Measurements from ENCODE around the gene NHLRC1.

- TF ChIP-seq CTCF (IDR thresholded peaks at IDR 0.05; ENCODE audit: poor library complexity, severe bottlenecking) (no peak), EP300 (conservative IDR thresholded peaks at IDR 0.05; ENCODE audit: poor library complexity, severe bottlenecking) (no peak), MXI1 (conservative IDR thresholded peaks at IDR 0.05; ENCODE audit: poor library complexity, severe bottlenecking) (no peak), POLR2AphosphoS5 (IDR thresholded peaks at IDR 0.05) (no peak), RAD21 (conservative IDR thresholded peaks at IDR 0.05) (no peak), REST (IDR thresholded peaks at IDR 0.05; ENCODE audit: borderline replicate concordance) (no peak)
Measured at GRCh38 chr6:18101271-18101670, 21.2 kb downstream of the NHLRC1 start.

Data from neural cell (in vitro differentiated cells).